ENCODE results near the gene HNRNPUL1. TPM values are rescaled to one million over a fixed set of nuclear protein-coding genes. Genes with fewer than 3 reads are reported as not detected.
"Not testable (repeated sequence)": the region's sequence is repeated elsewhere in the genome, so short reads cannot be mapped to it uniquely, and the experiment has no call there.

Gene HNRNPUL1
- total RNA-seq, 1 donor from 2014 or later = 63.3 TPM

DNA sequence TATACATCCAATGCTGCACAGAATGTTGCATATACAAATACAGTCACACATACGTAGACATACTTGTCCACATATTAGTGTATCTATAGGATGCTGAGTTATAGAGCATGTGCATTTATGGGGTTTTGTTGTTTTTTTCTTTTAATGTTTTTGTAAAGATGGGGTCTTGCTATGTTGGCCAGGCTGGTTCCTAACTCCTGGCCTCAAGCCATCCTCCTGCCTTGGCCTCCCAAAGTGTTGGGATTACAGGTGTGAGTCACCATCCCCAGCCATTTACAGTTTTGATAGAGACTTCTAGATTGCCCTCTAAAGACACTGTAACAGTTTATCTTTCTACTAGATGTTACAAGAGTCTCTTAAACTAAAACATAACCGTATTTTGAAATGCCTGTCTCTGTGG is 14.3 kb downstream of the HNRNPUL1 start:
- DNase-seq = no peak

DNA sequence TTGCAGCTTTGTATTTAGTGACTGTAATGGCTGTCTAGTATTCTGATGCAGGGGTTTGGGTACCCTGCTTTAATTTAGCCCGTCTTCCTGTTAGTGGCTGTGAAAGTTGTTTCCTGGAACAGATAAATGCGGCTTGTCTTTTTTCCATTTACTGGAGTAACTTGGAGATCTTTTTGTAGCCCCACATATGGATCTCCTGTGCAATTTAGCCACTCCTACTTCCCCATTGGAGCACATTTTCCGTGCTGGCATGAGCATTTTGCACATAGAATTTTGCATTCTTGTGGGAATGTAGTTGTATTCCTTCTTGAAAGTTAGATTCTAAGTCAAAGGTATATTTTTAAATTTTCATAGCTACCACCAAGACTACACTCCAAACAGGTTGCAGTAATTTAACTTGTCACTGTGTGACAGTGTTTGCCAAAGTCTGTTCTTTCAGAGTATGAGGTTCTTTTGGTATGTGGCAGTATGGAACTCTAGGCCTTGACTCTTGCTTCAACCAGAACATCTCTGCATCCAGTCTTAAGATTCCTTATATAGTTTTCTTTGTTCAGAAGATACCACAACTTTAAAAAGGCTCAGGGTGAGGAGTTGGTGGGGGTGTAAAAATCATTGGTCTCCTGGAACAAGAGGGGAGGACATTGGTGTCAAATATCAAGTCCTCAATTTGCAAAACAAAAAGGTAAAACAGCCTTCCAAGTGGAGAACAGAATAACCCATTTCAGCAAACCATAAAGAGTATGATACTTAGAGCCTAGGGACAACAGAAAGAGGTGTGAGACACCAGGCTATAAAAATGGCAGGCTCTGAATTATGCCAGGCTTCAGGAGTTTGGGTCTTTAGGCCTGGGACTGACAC is 24.7 kb downstream of the HNRNPUL1 start:
- no peak for DNase-seq

DNA sequence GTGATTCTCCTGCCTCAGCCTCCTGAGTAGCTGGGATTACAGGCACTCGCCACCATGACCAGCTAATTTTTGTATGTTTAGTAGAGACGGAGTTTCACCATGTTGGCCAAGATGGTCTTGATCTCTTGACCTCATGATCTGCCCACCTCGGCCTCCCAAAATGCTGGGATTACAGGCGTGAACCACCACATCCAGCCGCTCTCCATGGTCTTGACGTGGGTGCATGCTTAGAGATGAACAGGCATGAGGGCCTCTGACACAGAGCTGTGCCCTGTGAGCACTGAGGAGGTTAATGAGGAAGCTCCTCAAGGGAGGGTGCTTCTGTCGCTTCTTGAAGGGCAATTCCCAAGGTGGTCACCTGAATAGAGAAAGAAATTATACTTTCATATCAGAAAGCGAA is 25.6 kb downstream of the HNRNPUL1 start:
- DNase-seq = not testable (repeated sequence)

DNA sequence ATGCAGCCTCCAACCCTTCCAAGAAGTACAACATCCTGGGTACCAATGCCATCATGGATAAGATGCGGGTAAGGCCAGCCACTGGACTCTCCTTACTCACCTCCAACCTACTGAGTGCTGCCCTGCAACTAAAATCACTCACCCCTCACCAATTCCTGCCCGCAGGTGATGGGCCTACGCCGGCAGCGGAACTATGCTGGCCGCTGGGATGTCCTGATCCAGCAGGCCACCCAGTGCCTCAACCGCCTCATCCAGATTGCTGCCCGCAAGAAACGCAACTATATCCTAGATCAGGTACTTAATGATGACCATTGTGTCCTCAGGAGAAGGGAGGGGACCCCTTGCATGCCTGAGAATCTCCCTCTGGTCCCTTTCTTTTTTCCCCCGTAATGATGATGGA is 30.2 kb downstream of the HNRNPUL1 start:
- no peak for DNase-seq

DNA sequence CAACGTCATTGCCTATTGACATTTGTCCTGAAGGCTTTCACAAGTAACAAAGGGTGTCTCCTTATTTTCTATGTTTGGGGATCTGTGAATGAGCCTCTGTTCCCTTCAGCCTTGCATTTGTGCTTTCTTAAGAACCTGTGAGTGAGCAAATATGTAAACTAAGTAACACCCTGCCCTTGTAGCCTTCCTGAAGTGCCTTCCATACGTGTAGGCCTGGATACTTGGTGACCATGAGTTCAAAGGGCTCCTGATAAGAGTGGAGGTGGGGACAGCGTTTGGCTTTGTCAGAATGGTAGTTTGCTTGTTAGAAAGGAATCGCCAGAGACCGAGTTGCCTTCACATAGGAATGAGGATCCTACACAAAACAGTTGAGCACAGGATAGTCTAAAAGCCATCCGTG is 31.3 kb downstream of the HNRNPUL1 start:
- DNase-seq = no peak

DNA sequence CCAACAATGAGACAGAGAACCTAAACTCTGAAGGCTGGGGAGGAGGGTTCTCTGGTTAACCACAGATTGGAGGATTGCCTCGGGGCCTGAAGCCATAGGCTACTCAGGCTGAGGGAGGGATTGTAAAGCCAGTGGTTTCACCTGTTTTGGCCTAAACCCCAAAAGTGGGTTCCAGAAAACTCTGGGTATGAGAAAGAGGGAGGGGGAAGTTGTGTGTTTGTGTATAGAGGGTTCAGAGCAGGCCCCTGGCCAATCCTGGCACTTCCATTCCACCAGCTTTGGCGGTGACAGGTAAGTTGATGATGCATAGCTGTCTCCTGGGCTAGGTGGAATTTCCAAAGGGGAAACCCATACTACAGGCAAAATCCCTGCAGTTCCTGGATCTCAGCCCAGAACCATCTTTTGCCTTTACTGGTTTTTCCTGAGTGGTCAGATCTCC is 32.3 kb downstream of the HNRNPUL1 start:
- DNase-seq = no peak

DNA sequence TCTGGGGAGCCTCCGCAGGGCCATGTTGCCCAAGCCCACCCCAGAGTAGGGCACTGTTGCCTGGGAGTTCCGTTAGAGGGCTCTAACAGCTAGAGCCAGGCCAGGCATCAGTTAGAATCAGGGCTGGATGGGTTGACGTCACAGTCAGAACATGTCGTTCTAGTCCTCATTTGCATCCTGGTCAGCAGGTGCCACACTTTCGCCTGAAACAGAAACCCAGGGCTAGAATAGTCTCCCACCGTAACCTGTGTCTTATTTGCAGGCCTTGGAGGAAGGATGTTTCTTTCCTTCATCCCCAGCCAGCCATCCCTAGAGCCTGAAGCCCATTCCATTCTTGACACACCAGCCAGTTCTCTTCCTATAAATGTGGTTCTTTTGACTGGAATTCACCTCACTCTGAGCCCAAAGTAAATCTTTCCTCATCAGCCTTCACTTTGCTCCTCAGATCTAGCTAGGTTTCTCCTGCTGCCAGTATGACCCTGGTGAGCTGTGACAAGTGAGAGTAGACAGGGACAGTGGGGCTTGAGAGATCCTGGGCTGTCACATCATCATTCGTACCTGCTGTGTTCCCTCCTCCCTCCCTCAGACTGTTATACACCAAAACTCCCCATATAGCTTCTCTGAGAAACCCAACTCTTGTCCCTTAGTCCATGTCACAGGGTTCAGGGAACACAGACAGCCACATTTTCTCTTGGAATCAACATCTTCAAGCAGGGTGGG is 33.6 kb downstream of the HNRNPUL1 start:
- DNase-seq = no peak

DNA sequence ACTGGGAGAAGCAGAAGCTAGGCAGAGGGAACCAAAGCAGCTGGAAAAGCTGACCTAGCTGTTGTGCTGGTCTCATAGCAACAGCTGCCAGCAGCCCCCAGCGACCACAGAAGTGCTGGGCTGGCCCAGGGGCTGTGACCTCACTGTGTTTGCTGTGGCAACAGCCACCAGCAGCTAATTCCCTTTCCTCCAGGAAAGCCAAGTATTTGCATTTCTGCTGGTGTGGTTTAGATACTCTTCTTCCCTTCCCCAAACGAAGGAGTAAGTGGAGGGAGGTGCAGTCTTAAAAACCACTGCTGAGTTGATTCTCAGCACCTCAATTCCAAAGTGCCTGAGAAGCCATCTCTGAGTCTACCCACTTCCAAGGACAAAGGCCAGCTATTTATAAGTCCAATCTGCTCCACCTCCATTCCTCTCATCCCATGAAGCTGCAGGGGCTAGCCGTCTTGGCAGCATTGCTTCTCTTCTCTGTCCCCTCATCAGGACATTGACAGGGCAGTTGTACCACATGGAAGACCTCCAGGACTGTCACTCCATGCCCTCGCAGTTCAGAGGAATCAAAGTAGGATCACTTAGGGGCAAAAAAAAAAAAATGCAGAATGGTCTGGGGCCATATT is 34.3 kb downstream of the HNRNPUL1 start:
- DNase-seq = peak; percentile 68

DNA sequence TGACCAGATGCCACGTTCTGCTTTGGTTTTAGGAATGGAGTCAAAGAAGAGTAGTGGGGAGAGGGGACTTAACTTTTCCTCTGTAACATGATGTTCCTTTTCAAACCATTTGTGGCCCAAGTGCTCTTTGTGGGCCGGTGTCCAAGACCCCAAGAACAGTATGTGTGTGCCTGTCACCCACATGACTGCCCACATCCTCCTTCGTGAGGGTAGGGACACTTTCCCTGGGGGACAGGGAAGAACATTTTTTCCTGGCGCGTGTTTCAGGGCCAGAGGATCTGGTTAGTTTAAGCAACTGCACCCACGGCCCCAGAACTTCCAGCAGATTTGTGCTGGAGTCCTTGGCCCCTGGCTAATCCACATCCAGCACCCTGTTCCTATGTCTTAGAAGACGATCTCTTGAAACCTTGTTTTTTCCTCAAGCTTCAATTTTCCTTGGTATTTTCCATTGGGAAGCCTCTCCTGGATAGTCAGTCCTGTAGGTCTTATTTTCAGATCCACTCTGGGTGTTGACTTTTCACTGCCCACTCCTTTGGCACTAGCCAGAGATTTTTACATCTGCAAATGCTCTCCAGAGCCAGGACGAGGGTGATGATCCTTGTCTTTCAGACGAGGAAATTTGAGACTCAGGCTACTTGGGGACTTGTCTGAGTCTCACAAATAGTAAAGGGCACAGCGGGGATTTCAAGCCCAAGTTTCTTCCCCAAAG is 35.0 kb downstream of the HNRNPUL1 start:
- no peak for DNase-seq

DNA sequence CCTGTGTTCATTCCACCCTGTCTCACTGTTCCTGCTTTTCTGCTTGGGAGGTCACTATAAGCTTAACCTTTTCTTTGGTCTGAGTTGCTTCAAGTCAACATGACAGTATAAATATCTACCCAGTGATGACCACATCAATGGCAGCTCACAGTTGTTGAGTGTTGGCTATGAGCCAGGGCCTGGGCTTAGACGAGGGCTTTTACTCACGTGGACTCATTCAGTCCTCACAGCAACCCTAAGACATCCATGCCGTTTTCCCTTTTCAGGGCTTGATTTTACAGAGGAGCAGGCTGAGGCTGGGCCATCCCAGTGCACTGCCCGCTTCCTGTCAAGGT is 35.5 kb downstream of the HNRNPUL1 start:
- DNase-seq = peak; percentile 72

DNA sequence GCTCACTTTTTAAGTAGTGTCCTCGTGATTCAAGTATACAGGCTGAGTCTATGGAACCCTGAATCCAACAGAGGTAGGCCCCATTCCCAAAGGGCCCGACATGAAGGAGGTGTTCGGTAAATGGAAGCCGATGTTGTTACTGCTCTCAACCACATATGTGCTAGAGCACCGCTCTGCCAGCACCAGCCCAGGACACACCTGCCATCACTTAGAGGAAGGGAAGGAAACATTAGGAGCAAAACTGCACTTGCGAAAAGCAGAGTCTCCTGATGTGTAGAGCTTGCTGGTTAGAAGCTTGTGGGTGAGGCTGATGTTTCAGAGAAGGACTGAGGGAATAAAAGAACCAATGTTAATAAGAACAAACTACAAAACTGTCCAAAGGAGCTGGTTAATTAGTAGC is 36.4 kb downstream of the HNRNPUL1 start:
- no peak for DNase-seq

DNA sequence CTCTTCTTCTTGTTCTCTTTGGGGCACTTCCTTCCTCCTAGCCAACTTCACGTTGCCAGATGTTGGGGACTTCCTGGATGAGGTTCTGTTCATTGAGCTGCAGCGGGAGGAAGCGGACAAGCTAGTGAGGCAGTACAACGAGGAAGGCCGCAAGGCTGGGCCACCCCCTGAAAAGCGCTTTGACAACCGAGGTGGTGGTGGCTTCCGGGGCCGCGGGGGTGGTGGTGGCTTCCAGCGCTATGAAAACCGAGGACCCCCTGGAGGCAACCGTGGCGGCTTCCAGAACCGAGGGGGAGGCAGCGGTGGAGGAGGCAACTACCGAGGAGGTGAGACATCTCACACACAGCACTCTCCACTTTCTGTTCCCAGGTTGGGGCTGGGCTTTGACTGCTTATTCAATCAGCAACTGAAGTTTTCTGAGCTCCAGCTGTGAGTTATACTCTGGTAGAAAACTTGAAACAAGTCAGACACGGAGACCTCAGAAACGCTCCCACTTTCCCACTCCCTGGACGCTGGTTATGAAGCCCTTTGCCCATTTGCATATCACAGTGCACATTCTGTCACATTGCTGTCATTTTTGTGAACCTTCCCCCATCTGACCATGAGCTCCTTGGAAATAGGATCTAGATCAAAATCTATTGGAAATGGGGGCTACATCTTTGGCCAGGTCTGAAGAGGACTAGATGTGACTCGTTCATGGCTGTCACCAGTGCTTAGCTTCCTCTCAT is 38.6 kb downstream of the HNRNPUL1 start:
- DNase-seq = no peak

DNA sequence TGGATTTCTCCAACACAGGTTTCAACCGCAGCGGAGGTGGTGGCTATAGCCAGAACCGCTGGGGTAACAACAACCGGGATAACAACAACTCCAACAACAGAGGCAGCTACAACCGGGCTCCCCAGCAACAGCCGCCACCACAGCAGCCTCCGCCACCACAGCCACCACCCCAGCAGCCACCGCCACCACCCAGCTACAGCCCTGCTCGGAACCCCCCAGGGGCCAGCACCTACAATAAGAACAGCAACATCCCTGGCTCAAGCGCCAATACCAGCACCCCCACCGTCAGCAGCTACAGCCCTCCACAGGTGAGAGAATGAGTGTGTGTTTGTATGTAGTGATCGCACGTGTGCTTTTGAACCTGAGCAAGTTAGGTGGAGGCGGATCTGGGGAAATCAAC is 39.8 kb downstream of the HNRNPUL1 start:
- DNase-seq = no peak

DNA sequence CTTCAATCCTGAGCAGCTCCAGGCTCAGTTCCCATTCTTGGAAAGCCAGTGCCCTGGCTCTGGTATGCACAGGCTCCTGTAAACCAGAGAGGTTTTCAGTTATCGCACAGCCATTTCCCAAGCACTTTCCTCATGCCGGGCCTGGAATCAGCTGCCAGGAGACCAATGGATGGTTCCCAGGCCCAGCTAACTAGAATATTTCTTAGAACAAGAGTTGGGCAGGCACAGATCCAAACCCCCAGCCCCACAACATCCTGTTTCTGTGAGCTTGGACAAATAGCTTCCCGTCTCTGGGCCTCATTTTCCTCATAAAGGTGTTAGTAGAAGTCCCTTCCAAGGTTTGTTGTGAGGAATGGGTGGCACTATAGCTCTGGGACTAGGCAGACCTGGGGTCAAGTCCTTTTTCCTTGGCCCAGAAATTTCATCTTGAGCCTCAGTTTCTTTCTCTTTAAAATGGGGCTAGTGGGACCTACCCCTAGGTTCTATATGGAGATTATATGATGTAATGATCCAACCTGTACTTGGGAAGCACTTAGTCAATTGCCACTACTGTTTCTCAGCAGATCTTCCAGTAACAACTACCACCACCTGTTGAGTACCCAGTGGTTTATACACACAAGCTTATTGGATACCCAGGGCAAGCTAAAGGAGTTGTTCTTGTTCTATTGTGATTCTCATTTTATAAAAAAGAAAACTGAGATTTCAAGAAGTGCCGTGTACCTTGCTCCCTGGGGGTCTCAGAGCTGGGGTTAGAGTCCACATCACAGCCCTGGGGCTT is 40.7 kb downstream of the HNRNPUL1 start:
- DNase-seq = peak; percentile 32

DNA sequence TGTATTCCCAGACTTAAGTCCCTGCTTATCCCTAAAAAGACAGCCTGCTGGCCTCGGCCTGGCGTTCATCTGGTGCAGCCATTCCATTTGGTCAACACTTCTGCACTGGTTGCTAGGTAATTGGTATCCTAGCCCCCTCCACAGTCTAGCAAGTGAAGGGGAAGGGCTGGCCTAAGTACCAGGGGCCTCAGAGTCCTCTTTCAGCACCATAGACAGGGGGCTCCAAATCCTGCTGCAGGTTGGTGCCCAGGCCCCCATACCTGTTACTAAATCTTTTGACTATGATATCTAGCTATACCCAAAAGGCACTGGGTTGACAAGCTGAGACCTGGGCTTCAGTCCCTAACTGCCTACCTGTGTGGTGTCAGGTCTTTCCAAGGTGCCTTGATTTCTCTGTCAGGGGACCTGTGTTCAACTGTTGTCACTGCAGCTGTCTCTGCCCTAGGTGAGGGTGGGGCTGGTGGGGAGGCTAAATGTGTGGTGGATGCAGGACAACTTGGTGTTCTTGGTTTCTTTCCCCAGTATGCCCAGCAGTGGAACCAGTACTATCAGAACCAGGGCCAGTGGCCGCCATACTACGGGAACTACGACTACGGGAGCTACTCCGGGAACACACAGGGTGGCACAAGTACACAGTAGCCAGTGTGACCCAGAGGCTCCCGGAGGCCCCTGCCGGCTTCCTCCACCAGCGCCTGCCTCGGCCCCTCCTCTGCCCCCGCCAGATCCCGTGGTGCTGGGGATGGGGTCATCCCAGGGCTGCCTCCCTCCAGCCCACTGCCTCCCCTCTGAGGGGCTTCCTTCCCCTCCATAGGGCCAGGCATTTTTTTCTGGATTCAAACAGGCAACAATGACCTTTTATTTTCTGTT is 42.0 kb downstream of the HNRNPUL1 start:
- no peak for DNase-seq

DNA sequence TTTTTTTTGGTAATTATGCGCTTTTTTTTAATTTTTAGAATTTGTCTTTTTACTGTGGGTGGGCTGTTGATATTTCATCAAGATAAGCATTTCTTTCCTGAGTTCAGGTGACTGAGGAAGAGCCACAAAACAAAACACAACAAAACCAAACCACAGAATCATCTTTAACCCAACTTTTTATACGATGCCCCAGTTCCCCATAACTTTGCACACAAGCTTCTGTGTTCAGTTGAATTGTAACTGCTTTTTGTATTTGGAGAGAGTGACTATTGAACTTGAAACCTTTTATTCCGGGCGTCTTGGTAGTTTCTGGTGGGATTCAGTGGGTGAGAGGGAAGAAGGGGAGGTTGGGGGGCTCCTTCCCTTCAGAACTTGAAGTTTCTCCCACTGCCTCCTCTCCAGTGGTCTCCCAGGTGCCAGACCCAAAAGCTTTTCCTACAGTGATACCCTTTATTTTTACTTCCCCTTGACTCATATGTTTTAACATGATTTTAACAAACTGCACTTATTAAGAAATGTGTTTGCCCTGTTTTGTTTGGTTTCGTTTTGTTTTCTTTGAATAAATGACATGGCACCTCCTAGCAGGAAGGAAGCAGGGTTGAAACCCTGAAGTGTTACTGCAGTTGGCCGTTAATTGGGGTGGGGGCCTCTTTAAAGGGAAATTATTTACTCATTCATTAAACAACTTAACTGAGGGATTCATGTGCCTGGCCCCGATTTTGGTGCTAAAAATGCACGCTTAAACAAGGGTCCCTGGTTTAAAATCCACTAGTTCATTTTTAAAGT is 43.1 kb downstream of the HNRNPUL1 start:
- no peak for DNase-seq

DNA sequence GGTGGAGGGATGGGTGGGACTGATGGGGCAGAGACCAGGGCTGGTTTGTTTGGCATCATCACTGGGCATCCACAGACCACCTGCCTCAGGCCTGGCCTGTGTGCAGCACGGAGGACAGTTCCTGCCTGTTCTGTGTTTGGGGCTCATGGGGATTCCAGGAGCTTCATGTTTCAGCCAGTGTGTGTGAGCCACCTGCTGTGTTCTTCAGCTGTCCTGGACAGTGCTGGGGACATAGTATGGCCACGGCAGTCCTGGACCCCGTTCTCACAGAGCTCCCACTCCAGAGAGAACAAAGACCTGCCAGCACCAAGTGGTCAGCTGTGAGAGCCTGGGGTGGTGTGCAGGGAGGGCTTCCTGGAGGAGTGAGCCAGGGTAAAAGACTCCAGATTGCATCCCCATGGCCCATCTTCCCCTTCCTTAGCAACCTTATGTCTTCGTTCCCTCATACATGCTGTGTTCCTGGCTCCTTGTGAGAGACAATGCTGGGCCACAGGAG is 43.8 kb downstream of the HNRNPUL1 start:
- no peak for DNase-seq

DNA sequence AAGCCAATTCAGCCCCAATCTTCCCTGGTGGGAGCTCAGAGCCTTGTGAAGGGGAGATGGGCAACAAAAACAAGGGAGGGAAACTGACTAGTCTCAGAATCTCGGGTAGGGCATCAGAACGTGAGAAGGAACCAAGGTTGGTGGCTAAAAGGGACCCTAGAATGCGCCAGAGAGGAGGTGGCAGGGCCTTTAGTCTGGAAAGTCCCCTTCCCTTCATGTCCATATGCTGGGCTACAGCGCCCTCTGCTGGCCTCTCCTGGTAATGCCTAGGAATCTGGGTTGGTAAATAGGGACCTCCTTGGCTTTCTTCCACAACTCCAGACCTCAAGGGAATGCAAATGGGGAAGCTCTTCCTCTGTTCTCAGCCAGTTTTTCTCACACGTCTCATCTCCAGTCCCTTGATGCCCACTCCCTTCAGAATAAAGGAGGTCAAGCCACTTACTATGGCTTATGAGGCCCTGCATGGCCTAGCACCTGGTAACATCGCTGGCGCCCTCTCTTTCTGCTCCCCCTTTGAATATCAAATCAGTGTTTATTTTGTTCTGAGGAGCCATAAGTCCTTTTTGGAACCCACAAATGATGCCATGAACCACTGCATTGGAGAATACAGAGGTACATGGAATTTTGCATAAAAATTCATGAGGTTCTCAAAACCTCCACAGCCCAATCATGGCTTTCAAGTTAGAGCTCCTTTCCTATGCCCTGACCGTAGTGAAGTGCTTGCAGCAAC is 44.4 kb downstream of the HNRNPUL1 start:
- DNase-seq = peak; percentile 94

Data from dermis blood vessel endothelial cell (primary cell).